Stimulated activated CD4-positive, alpha-beta T cell treated with anti-CD3 and anti-CD28 coated beads, Interleukin-15, amount 100 ng/mL, for 48 hours (primary cell): ENCODE measurements around the gene LACTB.

Experiments
- DNase-seq, 2 donors: peaks; one replicate each; pipeline ENCODE4 v3.0.0-alpha.2; 2020; ENCODE audit warnings: low read depth in 2 of 2

Gene LACTB, protein sequence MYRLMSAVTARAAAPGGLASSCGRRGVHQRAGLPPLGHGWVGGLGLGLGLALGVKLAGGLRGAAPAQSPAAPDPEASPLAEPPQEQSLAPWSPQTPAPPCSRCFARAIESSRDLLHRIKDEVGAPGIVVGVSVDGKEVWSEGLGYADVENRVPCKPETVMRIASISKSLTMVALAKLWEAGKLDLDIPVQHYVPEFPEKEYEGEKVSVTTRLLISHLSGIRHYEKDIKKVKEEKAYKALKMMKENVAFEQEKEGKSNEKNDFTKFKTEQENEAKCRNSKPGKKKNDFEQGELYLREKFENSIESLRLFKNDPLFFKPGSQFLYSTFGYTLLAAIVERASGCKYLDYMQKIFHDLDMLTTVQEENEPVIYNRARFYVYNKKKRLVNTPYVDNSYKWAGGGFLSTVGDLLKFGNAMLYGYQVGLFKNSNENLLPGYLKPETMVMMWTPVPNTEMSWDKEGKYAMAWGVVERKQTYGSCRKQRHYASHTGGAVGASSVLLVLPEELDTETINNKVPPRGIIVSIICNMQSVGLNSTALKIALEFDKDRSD

DNA sequence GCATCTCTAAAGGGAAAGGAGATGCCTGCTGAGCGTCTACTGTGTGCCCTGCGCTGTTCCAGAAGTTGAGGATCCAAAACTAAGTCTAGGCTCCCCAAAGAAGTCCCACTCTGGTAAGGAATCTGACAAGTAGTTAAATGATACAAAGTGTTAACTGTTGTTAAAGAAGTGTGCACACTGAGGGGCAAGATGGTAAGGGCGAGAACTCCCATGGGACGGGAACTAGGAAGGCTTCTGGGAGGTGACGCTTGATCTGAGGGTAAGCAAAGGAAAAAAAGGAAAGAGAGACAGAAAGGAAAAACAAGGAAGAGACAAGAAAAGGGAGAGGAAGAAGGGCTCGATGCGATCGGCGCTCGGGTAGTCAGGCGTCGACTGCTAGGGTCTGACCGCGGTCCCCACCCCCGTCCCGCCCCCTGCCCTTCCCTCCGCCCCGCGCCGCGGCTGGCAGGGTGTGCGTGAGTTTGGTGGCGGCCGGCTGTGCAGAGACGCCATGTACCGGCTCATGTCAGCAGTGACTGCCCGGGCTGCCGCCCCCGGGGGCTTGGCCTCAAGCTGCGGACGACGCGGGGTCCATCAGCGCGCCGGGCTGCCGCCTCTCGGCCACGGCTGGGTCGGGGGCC lies at the start of gene LACTB:
TSS of gene LACTB (plus strand) at position 480 of the 620 bp plus-strand sequence. CDS start at position 491, 11 bp downstream.
- peak; percentile 67 to 72 for DNase-seq

DNA sequence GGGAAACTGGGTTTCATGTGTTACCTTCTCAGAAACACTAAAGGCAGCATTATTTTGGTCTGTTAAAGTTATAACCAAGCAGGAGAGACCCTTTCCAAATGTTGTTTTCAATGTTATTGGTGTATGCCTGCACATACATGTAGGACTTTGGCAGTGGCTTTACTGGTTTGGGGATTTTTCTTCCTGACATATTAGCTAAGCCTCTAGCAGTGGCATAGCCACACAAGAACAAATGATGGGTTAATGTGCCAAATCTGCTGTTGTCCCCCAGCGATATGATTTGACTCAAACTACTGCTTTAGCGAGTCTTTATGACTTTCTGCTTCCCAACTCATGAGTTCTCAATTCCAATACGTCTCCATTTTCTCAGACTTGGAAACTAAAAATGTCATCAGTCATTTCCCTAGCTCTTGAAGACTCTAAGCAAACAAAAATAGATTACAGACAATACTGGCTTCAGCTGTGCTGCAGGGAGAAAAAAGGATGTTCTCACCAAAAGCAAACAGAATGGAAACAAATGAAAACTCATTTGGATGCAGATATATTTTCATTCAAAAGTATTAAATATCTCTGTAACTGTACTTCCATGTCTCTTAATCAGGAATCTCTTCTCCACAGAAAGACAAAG lies 49.5 kb upstream of the LACTB start:
- no peak for DNase-seq

DNA sequence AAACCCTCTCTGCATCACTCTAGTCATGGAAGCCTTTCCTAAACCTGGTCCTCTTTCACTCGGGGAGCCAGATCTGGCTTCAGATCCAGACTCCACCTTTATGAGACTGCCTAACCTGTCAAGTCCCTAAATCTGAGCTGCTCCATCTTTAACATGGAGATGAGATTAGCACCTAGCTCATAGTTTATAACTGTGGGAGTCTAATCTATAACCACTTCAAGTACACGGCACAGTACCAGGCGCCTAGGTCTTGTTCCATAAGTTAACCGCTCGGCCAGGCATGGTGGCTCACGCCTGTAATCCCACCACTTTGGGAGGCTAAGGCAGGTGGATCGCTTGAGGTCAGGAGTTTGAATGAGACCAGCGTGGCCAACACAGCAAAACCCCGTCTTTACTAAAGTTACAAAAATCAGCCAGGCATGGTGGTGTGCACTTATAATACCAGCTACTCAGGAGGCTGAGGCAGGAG lies 48.8 kb upstream of the LACTB start:
- DNase-seq: no peak

DNA sequence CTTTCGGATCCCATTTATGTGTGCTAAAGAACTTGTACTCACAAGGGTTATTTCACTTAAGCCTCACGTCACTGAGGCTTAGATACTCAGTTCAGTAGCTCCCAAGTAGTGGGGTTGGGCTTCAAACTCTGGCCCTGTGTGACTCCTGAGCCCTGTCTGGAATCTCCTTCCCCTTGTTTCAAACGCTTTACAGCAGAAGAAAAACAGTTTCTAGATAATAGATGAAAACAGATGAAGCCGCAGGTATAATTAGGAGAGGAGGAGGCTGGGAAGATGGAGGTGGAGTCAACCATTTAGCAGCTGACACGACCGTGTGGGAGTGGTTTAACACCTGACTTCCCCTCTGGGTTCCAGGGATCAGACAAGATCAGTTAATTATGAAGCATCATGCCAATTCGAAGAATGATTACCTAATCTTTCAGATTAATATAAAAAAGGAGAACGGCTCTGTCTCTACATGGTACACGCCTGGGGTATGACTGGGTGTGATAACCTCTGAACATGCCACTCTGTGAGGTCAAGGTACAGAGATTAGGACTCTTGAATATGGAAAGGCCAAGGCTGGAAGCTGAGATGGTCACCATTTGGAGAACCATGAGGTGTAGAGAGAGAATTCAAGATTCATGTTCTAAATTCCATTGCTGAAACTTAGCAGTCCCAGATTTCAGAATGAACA lies 48.0 kb upstream of the LACTB start:
- DNase-seq: no peak

DNA sequence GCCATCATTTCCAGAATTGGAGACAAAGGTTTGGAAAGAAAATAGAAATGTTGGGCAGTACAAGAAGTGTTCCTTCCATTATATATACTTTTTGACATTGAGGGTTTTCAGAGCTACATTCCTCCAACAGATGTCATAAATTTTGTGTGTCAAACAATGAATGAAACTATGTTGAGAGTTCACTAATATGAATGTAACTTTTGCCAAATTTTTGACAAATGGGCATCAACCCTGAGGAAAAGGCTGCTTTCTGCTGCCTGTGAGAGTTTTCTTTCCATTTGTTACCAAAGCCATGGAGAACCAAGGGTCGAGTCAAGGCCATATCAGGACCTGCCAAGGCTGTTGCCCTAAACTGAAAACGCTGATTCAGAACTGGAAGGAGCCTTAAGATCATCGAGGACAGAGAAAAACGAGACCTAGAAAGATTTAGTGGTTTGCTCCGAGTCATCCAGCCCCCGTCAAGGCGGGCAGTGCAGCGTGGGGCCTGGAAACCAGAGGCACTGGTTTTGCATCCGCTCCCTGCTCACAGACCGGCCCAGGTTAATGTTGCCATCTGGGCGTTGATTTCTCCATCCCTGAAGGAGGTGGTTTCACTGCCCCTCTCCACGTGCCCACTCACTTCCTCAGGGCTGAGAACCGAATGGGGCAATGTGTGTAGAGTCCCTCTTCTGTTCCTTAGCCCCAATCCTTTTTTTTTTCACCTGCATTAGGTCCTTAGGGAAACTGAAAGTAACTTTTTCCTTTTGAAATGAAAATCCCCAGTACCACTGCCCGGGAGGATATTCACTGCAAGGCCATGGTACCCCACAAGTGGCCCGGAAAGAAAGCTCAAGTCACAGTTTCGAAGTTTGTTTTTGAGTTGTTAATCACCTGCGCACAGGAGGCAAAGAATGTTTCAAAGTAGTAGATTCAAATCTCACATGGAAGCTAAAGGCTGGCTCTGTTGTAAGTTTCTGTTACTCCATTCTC lies 46.4 kb upstream of the LACTB start:
- no peak for DNase-seq

DNA sequence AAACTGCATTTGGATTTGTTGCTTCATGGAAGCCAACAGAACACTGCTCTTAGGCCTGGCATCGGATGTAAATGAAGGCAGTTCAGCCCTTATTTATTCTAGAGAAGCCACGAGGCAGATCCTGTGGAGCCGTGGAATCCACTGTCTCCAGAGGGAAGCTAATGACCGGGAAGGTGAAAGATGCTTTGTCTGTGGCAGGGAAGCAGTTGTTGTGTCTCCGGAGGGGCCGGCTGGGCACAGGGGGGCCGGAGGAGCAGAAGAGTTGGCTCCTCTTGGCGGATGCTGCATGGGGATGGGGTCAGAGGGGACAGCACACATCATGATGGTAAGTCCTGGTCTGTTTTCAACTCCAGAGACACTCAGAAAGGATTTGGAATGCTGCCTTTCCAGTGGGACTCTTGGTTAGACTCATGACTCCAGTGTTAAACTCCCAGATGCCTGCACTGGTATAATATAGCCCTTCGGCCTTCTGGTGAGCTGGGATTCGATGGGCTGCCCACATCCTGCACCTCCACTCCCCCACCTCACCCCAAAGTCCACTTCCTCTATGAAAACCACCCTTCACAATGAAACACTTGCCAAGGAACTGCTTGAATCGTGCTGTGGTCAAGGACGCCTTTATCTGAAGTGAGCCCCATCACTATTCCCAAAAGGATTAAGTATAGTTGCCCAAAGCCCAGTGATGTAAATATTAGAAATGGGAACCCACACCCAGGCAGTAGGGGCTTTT lies 45.5 kb upstream of the LACTB start:
- DNase-seq: no peak

DNA sequence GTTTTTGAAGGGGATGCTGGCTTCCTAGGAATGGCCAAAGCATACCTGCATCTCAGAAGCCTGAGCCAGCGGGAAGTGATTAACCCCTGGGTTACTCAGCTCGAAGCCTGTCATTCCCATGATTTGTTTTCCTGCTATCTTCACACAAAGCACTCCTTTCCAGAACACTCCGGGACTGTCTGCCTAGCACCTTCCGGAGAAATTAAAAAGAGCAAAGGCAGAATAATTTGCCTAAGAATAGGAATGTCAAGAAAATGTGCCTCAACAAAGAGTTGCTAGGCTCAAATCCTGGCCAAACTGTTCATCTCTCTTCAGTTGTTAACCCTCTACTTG lies 45.0 kb upstream of the LACTB start:
- DNase-seq: no peak

DNA sequence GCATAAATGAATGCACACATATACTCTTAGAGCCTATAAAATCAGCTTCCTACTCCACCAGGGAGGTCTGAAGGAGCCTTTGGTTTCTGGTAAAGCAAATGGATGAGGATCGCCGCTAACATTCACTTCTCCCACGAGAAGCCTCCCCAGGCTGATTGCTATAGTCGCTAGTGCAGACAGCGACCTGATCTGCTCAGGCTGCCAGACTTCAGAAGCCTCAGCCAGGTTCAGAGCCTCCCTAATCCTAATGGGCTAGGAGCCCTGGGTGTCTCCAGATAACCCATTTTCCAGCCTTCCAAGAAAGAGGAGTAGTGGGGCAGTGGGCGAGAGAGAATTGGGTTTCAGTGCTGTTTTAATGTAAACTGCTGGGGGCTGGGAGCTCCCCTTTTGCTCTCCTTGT lies 43.7 kb upstream of the LACTB start:
- DNase-seq: no peak

DNA sequence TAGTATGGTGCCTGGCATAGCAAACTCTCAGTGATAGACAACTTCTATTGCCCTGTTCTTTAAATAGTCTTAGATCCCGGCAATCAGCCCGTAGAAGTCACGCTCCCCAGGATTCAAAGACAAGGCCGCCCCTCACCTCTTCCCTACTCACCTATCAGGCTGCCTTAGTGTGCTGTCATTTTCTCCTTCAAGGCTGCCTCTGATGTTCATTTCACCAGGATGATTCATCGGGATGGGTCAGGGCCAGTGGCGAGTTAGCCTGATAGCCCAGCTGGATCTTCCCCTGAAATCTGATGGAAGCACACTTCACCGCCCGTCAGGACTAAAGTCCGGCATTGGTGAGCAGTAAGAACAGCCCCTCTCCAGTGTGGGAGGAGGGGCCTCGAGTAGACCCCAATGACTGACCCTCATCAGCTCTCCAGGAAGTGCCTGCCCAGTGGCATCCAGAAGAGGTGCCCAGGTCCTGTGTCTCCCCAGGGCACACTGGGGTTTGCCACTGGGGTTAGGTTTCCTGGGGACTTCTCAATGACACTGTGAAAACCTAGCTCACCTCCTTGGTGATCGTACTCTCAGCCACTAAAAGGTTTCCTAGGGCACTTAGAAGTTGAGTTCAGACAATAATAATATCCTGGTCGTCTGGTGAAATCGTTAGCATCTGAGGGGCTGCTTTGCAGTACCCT lies 41.6 kb upstream of the LACTB start:
- no peak for DNase-seq

DNA sequence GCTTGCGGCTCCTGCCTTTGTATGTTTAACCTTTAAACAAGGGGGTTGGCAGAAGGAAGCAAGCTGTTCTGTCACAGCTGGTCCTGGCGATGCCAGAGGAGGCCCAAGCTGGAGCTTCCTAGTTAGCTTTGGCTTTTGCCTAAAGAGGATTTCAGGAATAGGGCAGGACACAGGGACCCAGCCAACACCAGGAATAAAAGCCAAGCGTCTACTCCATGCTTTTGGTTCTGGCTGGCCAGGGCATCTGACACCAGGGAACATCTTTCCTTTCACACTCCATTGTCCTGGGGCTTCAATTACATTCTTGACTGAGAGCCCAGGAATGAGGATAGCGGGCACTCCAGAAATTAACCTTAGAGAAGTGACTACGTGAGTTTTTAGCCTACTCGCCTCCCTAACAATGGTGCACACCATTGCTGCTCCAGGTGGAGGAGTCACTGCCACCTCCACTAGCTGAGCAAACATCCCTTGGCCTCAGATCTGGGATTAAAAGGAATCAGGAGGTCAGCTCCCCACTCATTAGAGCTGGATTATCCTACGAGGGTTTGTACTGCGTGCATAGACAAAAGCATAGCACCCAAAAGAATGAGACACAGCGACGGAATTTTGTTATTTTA lies 40.9 kb upstream of the LACTB start:
- DNase-seq: no peak

DNA sequence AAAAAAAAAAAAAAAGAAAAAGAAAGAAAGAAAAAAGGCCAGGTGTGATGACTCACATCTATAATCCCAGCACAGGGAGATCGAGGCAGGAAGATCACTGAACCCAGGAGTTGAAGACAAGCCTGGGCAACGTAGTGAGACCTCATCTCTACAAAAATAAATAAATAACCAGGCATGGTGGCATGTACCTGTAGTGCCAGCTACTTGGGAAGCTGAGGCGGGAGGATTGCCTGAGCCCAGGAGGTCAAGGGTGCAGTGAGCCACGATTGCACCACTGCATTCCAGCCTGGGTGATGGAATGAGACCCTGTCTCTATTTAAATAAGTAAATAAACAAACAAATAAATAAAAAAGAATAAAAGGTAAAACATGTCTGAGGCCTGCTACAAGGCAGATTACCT lies 39.3 kb upstream of the LACTB start:
- DNase-seq: no peak

DNA sequence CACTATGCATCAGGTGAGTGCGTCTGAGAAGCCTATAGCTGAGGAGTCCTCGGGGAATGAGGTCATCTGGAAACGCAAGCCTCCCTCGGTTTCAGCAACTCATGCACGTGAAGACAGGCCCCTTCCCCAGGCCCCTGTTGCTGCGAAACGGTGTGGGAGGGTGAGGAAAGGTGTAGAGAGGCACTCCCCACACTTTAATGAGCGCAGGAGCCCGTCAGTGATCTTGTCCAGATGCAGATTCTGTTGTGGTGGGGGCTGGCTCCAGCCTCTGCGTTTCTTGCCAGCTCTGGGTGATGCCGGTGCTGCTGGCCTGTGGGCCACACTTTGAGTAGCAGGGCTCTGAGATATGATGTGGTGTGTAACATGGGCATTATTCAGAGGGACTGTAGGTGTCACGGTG lies 38.6 kb upstream of the LACTB start:
- no peak for DNase-seq

DNA sequence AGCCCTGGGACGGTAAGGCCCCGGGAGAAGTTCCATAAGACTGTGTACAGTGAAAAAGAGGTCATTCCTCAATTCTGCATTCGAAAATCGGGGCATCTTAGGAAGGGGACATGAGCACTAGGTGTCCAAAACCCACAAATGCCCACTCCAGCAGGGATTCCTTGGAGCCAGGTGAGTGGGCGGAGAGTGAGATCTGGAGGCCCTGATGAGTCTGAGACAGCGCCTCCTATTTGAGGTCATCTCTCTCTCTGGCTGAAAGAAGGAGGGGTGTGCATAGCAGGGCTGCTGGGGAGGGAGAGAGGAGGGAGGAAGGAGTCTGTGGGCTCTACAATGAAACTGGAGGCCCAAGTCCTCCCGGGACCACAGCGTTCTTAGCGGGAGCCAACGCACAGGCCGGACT lies 38.1 kb upstream of the LACTB start:
- DNase-seq: no peak

DNA sequence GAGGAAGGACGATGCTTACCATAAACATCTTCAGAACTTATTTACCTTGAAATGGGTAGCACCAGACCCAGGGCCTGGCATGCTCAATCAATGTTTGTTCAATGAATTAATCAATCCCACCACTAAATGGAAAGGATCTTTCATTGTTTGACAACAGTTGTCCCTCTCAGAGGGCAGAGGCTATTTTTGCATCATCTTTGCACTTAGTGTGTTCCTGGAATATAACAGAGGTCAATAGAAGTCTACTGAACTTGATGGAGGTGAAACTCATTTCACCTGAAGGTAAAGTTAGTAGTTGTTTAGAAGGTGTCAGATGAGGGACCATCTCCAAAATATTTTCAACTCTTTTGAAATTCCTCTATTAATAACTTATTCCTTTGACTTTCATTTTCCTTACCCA lies 36.9 kb upstream of the LACTB start:
- DNase-seq: no peak

DNA sequence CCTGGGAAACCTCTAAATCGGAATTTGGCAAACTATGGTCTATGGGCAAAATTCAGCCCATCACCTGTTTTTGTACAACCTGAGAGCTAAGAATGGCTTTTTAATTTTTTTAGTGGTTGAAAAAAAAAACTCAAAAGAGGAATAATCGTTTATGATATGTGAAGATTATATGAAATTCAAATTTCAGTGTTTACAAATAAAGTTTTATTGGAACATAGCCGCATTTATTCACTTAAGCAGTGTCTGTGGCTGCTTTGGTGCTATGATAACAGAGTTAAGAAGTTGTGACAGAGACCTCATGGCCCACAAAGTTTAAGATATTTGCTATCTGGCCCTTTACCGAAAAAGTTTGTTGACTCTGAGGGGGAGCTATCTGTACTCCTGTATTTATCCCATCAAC lies 36.4 kb upstream of the LACTB start:
- no peak for DNase-seq

DNA sequence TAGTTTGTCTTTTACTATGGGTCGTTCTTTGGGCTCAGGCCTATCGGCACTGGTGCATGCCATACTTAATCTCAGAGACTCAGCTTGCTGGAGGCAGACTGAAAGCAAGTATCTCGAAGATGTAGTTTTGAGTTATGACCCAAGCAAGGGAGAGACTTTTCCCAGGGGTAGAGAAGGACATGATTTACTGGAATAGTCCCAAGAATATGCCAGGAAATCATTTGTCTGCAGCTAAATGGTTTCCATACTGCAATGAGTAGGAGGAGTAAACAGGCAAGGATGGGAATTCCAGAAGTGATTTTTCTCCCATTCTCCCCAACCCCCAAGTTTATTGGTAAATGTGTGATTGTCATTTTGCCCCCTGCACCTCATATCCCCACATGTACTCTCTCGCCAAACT lies 35.4 kb upstream of the LACTB start:
- DNase-seq: no peak

DNA sequence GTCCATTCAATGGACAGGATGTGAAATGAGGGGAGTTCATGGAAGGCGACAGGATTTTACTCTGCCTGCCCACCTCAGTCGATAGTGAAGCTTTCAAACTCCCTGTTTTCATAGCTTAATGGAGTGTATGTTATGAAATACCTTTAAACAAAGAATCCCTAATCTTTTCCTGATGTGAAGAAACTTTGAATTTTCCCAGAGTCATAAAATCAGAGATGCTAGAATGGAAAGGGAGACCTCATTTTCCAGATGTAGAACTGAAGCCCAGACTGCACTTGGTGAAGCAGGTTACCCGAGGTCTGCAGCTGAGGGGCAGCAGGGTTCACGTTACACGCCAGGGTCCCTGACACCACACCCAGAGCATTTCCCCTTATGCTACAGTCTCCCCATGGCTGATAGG lies 34.7 kb upstream of the LACTB start:
- no peak for DNase-seq

DNA sequence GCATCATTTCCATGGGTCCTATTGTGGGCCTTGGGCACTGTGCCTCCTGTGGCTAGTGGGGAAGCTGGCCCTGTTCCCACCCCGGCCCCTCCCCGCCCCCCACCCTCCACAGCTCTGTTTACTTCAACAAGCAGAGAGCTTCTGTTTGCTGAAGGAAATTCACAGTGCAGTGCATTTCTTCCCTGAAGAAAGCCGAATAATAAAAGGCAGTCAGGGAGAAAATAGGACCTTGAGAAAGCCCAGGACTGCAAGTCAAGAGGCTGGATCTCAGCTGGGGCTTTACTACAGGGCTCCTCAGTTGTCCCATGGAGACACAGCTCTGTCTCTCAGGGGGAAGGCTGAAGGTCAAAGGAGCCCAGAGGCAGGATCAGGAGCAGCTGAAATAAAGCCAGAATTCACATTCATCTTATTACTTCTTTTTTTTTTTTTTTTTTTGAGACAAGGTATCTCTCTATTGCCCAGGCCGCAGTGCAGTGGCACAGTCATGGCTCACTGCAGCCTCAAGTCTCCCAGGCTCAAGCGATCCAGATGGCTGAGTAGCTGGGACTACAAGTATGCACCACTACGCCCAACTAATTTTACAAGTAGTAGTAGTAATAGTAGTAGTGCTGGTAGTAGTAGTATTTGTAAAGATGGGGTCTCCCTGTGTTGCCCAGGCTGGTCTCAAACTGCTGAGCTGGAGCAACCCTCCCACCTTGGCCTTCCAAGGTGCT lies 33.0 kb upstream of the LACTB start:
- no peak for DNase-seq
